MCF 10A (cell line): Measurements from ENCODE around the gene RERE. TPM values are rescaled to one million over a fixed set of nuclear protein-coding genes. Genes with fewer than 3 reads are reported as not detected.

Source experiments
- BruUV-seq: library from RNA; stranded (reverse); fragments of 400-500 nt; replicated peaks from 2 replicates; lab custom pipeline; 2021; lab: Mats Ljungman, UMichigan
- CTCF ChIA-PET: fragments of 300-600 bp; sonication (Branson Sonifier 250); formaldehyde crosslinking; extraction: SDS; loops from one replicate; lab custom pipeline; 2021; ENCODE audit warnings: antibody characterized with exemption, inconsistent platforms; lab: Yijun Ruan, JAX
- POLR2A ChIA-PET: fragments of 300-600, 350-650 bp; sonication (Branson Sonifier 250); formaldehyde crosslinking; extraction: SDS; loops from one replicate; lab custom pipeline; 2020; ENCODE audit warnings: antibody characterized with exemption, inconsistent platforms; lab: Yijun Ruan, JAX
- DNase-seq: peaks from one replicate; pipeline ENCODE4 v3.0.0-alpha.2; 2018; ENCODE audit not compliant: unreplicated experiment
- H3K27ac Mint-ChIP-seq: one replicate; pipeline ENCODE4 v1.8.0; 2022; ENCODE audit warnings: mild to moderate bottlenecking, low read depth, mixed read lengths; ENCODE audit not compliant: unreplicated experiment
- H3K27me3 Mint-ChIP-seq: one replicate; pipeline ENCODE4 v1.8.0; 2022; ENCODE audit warnings: mixed read lengths; ENCODE audit not compliant: insufficient read depth, unreplicated experiment
- H3K36me3 Mint-ChIP-seq: one replicate; pipeline ENCODE4 v1.8.0; 2022; ENCODE audit warnings: mild to moderate bottlenecking, moderate library complexity, mixed read lengths; ENCODE audit not compliant: insufficient read depth, unreplicated experiment
- H3K4me1 Mint-ChIP-seq: one replicate; pipeline ENCODE4 v1.8.0; 2022; ENCODE audit warnings: mixed read lengths; ENCODE audit not compliant: insufficient read depth, unreplicated experiment
- H3K4me3 Mint-ChIP-seq: one replicate; pipeline ENCODE4 v1.8.0; 2022; ENCODE audit warnings: mild to moderate bottlenecking, moderate library complexity, mixed read lengths; ENCODE audit not compliant: unreplicated experiment
- H3K9me3 Mint-ChIP-seq: one replicate; pipeline ENCODE4 v1.8.0; 2022; ENCODE audit warnings: mixed read lengths; ENCODE audit not compliant: unreplicated experiment
- intact Hi-C: fragments of 100-400 bp; cut with micrococcal nuclease; formaldehyde crosslinking; loops from 2 replicates; pipeline ENCODE4 v1.14.1; 2022
- total RNA-seq: library from RNA; stranded (reverse); gene quantifications from 2 replicates; pipeline ENCODE4 v1.2.3, GENCODE V29; 2022
- TF ChIP-seq, protein P1 (sequence below): fragments of 200-600 bp; IDR thresholded peaks from one replicate; pipeline ENCODE4 v1.8.0; 2022; ENCODE audit warnings: antibody characterized with exemption, mild to moderate bottlenecking; ENCODE audit not compliant: unreplicated experiment

Gene RERE
- total RNA-seq, 1 experiment from 2014 or later = 48.4 TPM

GRCh38 chr1:8392522-8392921, 424.9 kb downstream of the RERE start:
- intact Hi-C loops = no loop called here
- no peak for DNase-seq
- TF ChIP-seq, protein P1, sequence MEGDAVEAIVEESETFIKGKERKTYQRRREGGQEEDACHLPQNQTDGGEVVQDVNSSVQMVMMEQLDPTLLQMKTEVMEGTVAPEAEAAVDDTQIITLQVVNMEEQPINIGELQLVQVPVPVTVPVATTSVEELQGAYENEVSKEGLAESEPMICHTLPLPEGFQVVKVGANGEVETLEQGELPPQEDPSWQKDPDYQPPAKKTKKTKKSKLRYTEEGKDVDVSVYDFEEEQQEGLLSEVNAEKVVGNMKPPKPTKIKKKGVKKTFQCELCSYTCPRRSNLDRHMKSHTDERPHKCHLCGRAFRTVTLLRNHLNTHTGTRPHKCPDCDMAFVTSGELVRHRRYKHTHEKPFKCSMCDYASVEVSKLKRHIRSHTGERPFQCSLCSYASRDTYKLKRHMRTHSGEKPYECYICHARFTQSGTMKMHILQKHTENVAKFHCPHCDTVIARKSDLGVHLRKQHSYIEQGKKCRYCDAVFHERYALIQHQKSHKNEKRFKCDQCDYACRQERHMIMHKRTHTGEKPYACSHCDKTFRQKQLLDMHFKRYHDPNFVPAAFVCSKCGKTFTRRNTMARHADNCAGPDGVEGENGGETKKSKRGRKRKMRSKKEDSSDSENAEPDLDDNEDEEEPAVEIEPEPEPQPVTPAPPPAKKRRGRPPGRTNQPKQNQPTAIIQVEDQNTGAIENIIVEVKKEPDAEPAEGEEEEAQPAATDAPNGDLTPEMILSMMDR = no peak
- H3K27ac Mint-ChIP-seq = no peak overlapping the region
- no peak overlapping the region for H3K4me3 Mint-ChIP-seq
- ChIA-PET CTCF (no interaction called here), POLR2A (interaction anchor here (0.6 kb wide), 1 partner anchor 14 kb away, joined by 4 read pairs; no protein-coding TSS in a partner anchor)
- H3K4me1 Mint-ChIP-seq = peaks cover 41% of the 10 kb centered on the region
- no TSS peak for BruUV-seq
- peaks cover 46% of the 10 kb centered on the region for H3K36me3 Mint-ChIP-seq
- H3K27me3 Mint-ChIP-seq = no peaks in the 10 kb centered on the region
- no peaks in the 10 kb centered on the region for H3K9me3 Mint-ChIP-seq

- no peak for DNase-seq
- TF ChIP-seq, protein P1 = no peak
- Mint-ChIP-seq H3K4me3 (no peak overlapping the region), H3K36me3 (peaks cover 36% of the 10 kb centered on the region), H3K27me3 (no peaks in the 10 kb centered on the region), H3K9me3 (no peaks in the 10 kb centered on the region), H3K4me1 (peaks cover 23% of the 10 kb centered on the region), H3K27ac (no peak overlapping the region)
- CTCF ChIA-PET = interaction anchor here (0.9 kb wide), 1 partner anchor 171 kb away, joined by 3 read pairs; no protein-coding TSS in a partner anchor
- intact Hi-C loops = no loop called here
- BruUV-seq = no TSS peak
- POLR2A ChIA-PET = no interaction called here
Observed at GRCh38 chr1:8390707-8391106, 426.7 kb downstream of the RERE start.

GRCh38 chr1:8389958-8390535, 427.4 kb downstream of the RERE start:
- ChIA-PET POLR2A (no interaction called here), CTCF (interaction anchor here (0.9 kb wide), 1 partner anchor 171 kb away, joined by 3 read pairs; no protein-coding TSS in a partner anchor)

GRCh38 chr1:8388732-8389562, 428.5 kb downstream of the RERE start:
- intact Hi-C loops = no loop called here
- H3K36me3 Mint-ChIP-seq = peaks cover 33% of the 10 kb centered on the region
- H3K27me3 Mint-ChIP-seq = no peaks in the 10 kb centered on the region
- ChIA-PET POLR2A (no interaction called here), CTCF (no interaction called here)
- H3K4me3 Mint-ChIP-seq = no peak overlapping the region
- TF ChIP-seq, protein P1 = no peak
- no peak overlapping the region for H3K27ac Mint-ChIP-seq
- no TSS peak for BruUV-seq
- no peaks in the 10 kb centered on the region for H3K9me3 Mint-ChIP-seq
- peaks cover 13% of the 10 kb centered on the region for H3K4me1 Mint-ChIP-seq
- DNase-seq = no peak

More at GRCh38 chr1:8389958-8390535, 427.4 kb downstream of the RERE start:
- peaks cover 18% of the 10 kb centered on the region for H3K4me1 Mint-ChIP-seq
- peaks cover 35% of the 10 kb centered on the region for H3K36me3 Mint-ChIP-seq
- no peak overlapping the region for H3K4me3 Mint-ChIP-seq
- no peaks in the 10 kb centered on the region for H3K9me3 Mint-ChIP-seq
- TF ChIP-seq, protein P1 = no peak
- DNase-seq = no peak
- no peaks in the 10 kb centered on the region for H3K27me3 Mint-ChIP-seq
- no TSS peak for BruUV-seq
- intact Hi-C loops = no loop called here
- H3K27ac Mint-ChIP-seq = no peak overlapping the region
